ENCODE measurements around the gene FAM118A.

DNA sequence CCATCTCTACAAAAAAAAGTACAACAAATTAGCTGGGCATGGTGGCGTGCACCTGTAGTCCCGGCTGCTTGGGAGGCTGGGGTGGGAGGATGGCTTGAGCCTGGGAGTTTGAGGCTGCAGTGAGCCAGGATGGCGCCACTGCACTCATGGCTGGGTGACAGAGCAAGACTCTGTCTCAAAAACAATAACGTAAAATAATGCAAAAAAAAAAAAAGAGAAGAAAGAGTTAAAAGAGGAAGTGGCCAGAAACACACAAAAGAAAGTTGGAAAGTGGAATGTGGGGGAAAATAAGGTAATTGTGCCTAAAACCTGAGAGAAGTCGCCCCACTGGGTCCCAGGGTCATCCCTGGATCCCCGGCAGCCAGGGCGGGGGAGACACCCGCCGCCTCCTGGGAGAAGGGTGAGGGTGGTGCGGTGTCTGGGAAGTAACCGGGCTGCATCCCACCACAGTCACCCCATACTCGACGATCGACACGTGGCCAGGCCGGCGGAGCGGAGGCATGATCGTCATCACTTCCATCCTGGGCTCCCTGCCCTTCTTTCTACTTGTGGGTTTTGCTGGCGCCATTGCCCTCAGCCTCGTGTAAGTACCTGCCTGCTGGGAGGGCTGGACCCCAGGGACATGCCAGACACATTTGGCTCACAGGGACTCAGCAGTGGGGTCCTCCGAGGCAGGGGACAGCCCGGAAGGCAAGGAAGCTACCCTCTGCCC is 16.8 kb upstream of the FAM118A start:
- TF ChIP-seq, protein P1, sequence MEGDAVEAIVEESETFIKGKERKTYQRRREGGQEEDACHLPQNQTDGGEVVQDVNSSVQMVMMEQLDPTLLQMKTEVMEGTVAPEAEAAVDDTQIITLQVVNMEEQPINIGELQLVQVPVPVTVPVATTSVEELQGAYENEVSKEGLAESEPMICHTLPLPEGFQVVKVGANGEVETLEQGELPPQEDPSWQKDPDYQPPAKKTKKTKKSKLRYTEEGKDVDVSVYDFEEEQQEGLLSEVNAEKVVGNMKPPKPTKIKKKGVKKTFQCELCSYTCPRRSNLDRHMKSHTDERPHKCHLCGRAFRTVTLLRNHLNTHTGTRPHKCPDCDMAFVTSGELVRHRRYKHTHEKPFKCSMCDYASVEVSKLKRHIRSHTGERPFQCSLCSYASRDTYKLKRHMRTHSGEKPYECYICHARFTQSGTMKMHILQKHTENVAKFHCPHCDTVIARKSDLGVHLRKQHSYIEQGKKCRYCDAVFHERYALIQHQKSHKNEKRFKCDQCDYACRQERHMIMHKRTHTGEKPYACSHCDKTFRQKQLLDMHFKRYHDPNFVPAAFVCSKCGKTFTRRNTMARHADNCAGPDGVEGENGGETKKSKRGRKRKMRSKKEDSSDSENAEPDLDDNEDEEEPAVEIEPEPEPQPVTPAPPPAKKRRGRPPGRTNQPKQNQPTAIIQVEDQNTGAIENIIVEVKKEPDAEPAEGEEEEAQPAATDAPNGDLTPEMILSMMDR (IDR thresholded peaks at IDR 0.05) = no peak
- no peak for TF ChIP-seq POLR2A (IDR thresholded peaks at IDR 0.05)
- TF ChIP-seq EP300 (IDR thresholded peaks at IDR 0.05) = no peak
